ENCODE results near the gene TPSG1. TPM values are rescaled to one million over a fixed set of nuclear protein-coding genes. Genes with fewer than 3 reads are reported as not detected.
"Not testable (repeated sequence)": the region's sequence is repeated elsewhere in the genome, so short reads cannot be mapped to it uniquely, and the experiment has no call there.

The TPSG1 gene
- total RNA-seq, 1 experiment from 2014 or later, result not detected

DNA sequence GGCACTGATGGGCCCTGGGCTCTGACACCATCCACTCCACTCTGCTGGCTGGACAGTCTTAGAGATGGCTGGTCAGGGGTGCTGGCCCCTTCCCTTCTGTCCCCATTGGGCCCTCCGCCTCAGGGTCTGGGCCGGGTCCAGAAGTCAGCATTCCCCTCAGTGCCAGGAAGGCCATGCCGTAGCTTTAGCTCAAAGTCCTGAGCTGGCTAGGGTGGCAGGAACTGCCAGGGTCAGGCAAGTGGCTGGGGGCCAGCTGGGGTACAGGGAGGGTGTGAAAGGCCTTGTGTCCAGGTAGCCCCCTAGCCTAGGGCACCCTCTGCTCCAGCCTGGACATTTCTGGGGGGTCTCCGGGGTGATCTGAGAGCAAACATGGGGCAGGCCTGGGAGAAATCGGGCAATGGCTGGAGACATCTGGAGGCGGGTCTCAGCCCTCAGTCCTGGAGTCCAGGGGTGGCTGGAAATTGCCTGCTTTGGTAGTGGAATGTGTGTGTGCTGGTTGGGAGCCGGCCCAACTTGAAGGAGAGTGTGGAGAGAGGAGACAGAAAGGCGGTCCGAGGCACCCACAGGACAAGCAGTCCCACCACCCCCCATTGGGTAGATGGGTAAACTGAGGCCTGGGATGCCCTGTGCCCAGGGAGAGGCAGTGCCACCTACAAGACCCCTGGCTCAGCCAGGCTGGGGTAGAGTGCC lies 32.5 kb downstream of the TPSG1 start:
- H3T11ph ChIP-seq (ENCODE audit: low read length), result no peak overlapping the region
- Mint-ChIP-seq H3K9me3 (no peaks in the 10 kb centered on the region), H3K27ac (no peak overlapping the region; a peak in 1 of 7 replicates), H3K36me3 (ENCODE audit: insufficient read depth in 1 of 3, low read depth in 3 of 3) (no peaks in the 10 kb centered on the region; a peak in 1 of 7 replicates), H3K4me1 (peaks cover 7 to 18% of the 10 kb centered on the region in 2 experiments; a peak in 3 of 4 replicates), H3K27me3 (ENCODE audit: low read depth) (no peaks in the 10 kb centered on the region), H3K4me3 (no peak overlapping the region)
- no peak overlapping the region for H2BK15ac ChIP-seq (ENCODE audit: low read depth, low read length)
- H3K56ac ChIP-seq (ENCODE audit: insufficient read length, low read depth, low read length), result no peak overlapping the region
- H4K5ac ChIP-seq (ENCODE audit: insufficient read length, low read depth, low read length), result no peak overlapping the region
- H3K14ac ChIP-seq (ENCODE audit: insufficient read depth, low read length), result no peak overlapping the region
- no peak overlapping the region for H3K4ac ChIP-seq (ENCODE audit: low read depth, low read length)
- no peak overlapping the region for H4K8ac ChIP-seq (replicated peaks; ENCODE audit: insufficient read length, low read depth, low read length)
- H3K9ac ChIP-seq (ENCODE audit: extremely low read depth, insufficient read length, low read length), result no peak overlapping the region
- no peak overlapping the region for H2BK120ac ChIP-seq (ENCODE audit: low read depth, low read length, poor library complexity, severe bottlenecking)
- no peak overlapping the region for H2AFZ ChIP-seq (ENCODE audit: low read length)
- no peak overlapping the region for H3K4me2 ChIP-seq (ENCODE audit: insufficient read depth, insufficient read length, low read length)
- no peak overlapping the region for H3K27ac ChIP-seq (ENCODE audit: insufficient read length, low read depth, low read length)
- no peak overlapping the region for H2BK20ac ChIP-seq (ENCODE audit: low read depth, low read length, poor library complexity, severe bottlenecking)
- H2AK5ac ChIP-seq (ENCODE audit: insufficient read length, low read length), result no peak overlapping the region
- H3K4me1 ChIP-seq (ENCODE audit: insufficient read depth, low read length), result no peaks in the 10 kb centered on the region
- DNase-seq, result no peak
- no peak overlapping the region for H2BK5ac ChIP-seq (ENCODE audit: insufficient read length, low read length)
- no peak overlapping the region for H4K91ac ChIP-seq (ENCODE audit: insufficient read length, low read depth, low read length)
- no peaks in the 10 kb centered on the region for H3K9me3 ChIP-seq (ENCODE audit: control insufficient read depth, low read depth, low read length)
- H3K79me1 ChIP-seq (ENCODE audit: insufficient read depth, low read depth, low read length, poor library complexity, severe bottlenecking), result no peaks in the 10 kb centered on the region
- H4K20me1 ChIP-seq (ENCODE audit: control insufficient read depth, insufficient read depth, insufficient read length), result peaks cover 2% of the 10 kb centered on the region
- no peaks in the 10 kb centered on the region for H3K23me2 ChIP-seq (ENCODE audit: insufficient read length, low read depth, low read length, poor library complexity, severe bottlenecking)
- no peak overlapping the region for H3K23ac ChIP-seq (ENCODE audit: insufficient read length, low read depth, low read length)
- H3K27me3 ChIP-seq (ENCODE audit: insufficient read depth, low read length), result no peaks in the 10 kb centered on the region
- no peak overlapping the region for H2BK12ac ChIP-seq (ENCODE audit: insufficient read length, low read depth, low read length)
- WGBS (ENCODE audit: extremely low coverage, insufficient read length, low lambda C conversion rate), result no CpG with 5 or more reads among the region's 9 CpGs
- TF ChIP-seq, protein P1, sequence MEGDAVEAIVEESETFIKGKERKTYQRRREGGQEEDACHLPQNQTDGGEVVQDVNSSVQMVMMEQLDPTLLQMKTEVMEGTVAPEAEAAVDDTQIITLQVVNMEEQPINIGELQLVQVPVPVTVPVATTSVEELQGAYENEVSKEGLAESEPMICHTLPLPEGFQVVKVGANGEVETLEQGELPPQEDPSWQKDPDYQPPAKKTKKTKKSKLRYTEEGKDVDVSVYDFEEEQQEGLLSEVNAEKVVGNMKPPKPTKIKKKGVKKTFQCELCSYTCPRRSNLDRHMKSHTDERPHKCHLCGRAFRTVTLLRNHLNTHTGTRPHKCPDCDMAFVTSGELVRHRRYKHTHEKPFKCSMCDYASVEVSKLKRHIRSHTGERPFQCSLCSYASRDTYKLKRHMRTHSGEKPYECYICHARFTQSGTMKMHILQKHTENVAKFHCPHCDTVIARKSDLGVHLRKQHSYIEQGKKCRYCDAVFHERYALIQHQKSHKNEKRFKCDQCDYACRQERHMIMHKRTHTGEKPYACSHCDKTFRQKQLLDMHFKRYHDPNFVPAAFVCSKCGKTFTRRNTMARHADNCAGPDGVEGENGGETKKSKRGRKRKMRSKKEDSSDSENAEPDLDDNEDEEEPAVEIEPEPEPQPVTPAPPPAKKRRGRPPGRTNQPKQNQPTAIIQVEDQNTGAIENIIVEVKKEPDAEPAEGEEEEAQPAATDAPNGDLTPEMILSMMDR (conservative IDR thresholded peaks at IDR 0.05), result no peak
- no peak overlapping the region for H3K18ac ChIP-seq (ENCODE audit: insufficient read length, low read depth, low read length)
- H3K79me2 ChIP-seq (ENCODE audit: insufficient read depth, low read length), result no peaks in the 10 kb centered on the region

- not testable (repeated sequence) for H2BK5ac ChIP-seq (ENCODE audit: insufficient read length, low read length); H3K27me3 Mint-ChIP-seq (ENCODE audit: low read depth); H3K9ac ChIP-seq (ENCODE audit: extremely low read depth, insufficient read length, low read length); H4K91ac ChIP-seq (ENCODE audit: insufficient read length, low read depth, low read length); H3K14ac ChIP-seq (ENCODE audit: insufficient read depth, low read length); H4K20me1 ChIP-seq (ENCODE audit: control insufficient read depth, insufficient read depth, insufficient read length); H3K23ac ChIP-seq (ENCODE audit: insufficient read length, low read depth, low read length); H3K4ac ChIP-seq (ENCODE audit: low read depth, low read length); H4K8ac ChIP-seq (replicated peaks; ENCODE audit: insufficient read length, low read depth, low read length); H2BK20ac ChIP-seq (ENCODE audit: low read depth, low read length, poor library complexity, severe bottlenecking); H3K18ac ChIP-seq (ENCODE audit: insufficient read length, low read depth, low read length); H3K23me2 ChIP-seq (ENCODE audit: insufficient read length, low read depth, low read length, poor library complexity, severe bottlenecking); H3K4me3 Mint-ChIP-seq; H2AFZ ChIP-seq (ENCODE audit: low read length); H3K9me3 Mint-ChIP-seq; H3K79me2 ChIP-seq (ENCODE audit: insufficient read depth, low read length); H3K4me1 ChIP-seq (ENCODE audit: insufficient read depth, low read length); H3K56ac ChIP-seq (ENCODE audit: insufficient read length, low read depth, low read length); H3K4me2 ChIP-seq (ENCODE audit: insufficient read depth, insufficient read length, low read length); H2BK120ac ChIP-seq (ENCODE audit: low read depth, low read length, poor library complexity, severe bottlenecking); H2BK12ac ChIP-seq (ENCODE audit: insufficient read length, low read depth, low read length); H2BK15ac ChIP-seq (ENCODE audit: low read depth, low read length); H4K5ac ChIP-seq (ENCODE audit: insufficient read length, low read depth, low read length); H3K27ac Mint-ChIP-seq; H3K79me1 ChIP-seq (ENCODE audit: insufficient read depth, low read depth, low read length, poor library complexity, severe bottlenecking); DNase-seq; H3K27ac ChIP-seq (ENCODE audit: insufficient read length, low read depth, low read length); H3K9me3 ChIP-seq (ENCODE audit: control insufficient read depth, low read depth, low read length); H3T11ph ChIP-seq (ENCODE audit: low read length); H2AK5ac ChIP-seq (ENCODE audit: insufficient read length, low read length); H3K27me3 ChIP-seq (ENCODE audit: insufficient read depth, low read length); H3K36me3 Mint-ChIP-seq (ENCODE audit: insufficient read depth in 1 of 3, low read depth in 3 of 3)
- no CpG with 5 or more reads among the region's 11 CpGs for WGBS (ENCODE audit: extremely low coverage, insufficient read length, low lambda C conversion rate)
- H3K4me1 Mint-ChIP-seq, result peaks cover 7 to 15% of the 10 kb centered on the region in 2 experiments; a peak in 3 of 4 replicates
Observed at GRCh38 chr16:1190789-1191188, 34.3 kb downstream of the TPSG1 start.

Measured in H9 (cell line).